Measurements from ENCODE around the gene RYR2. TPM values are rescaled to one million over a fixed set of nuclear protein-coding genes. Genes with fewer than 3 reads are reported as not detected.

The RYR2 gene
- total RNA-seq, 2 donors from 2014 or later: 59.0 to 75.9 TPM

DNA sequence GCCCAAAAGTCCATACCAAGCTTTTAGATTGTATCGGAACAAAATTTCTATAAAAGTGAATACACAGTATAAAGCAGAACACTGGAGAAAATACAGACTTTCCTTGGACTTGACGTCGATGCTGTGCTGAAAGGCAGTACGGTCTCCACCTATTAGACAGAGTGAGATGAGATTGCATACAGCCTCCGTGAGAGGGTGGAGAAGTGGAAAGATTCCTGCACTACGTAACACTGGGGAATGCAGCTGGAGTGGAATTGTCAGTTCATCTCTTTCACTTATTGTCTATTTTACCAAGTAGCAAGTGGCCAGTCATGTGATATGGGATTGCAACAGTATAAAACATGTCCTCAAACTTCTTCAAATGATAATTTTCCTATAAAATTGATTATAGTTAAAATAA is 639.2 kb downstream of the RYR2 start:
- no peak overlapping the region for H3K4me3 ChIP-seq
- no peaks in the 10 kb centered on the region for H3K27me3 ChIP-seq (replicated peaks; ENCODE audit: insufficient read depth)
- no peaks in the 10 kb centered on the region for H3K9me3 ChIP-seq
- TF ChIP-seq, protein P1, sequence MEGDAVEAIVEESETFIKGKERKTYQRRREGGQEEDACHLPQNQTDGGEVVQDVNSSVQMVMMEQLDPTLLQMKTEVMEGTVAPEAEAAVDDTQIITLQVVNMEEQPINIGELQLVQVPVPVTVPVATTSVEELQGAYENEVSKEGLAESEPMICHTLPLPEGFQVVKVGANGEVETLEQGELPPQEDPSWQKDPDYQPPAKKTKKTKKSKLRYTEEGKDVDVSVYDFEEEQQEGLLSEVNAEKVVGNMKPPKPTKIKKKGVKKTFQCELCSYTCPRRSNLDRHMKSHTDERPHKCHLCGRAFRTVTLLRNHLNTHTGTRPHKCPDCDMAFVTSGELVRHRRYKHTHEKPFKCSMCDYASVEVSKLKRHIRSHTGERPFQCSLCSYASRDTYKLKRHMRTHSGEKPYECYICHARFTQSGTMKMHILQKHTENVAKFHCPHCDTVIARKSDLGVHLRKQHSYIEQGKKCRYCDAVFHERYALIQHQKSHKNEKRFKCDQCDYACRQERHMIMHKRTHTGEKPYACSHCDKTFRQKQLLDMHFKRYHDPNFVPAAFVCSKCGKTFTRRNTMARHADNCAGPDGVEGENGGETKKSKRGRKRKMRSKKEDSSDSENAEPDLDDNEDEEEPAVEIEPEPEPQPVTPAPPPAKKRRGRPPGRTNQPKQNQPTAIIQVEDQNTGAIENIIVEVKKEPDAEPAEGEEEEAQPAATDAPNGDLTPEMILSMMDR (IDR thresholded peaks at IDR 0.05): no peak
- peaks cover 0 to 8% of the 10 kb centered on the region in 2 donors for H3K4me1 ChIP-seq (ENCODE audit: control insufficient read depth in 1 of 2, low read depth in 2 of 2)
- H3K36me3 ChIP-seq: no peaks in the 10 kb centered on the region
- DNase-seq (ENCODE audit: low spot score) (no peak), ATAC-seq (ENCODE audit: insufficient number of reproducible peaks, low FRiP score, low read depth) (no peak)
- H3K27ac ChIP-seq: no peak overlapping the region

DNA sequence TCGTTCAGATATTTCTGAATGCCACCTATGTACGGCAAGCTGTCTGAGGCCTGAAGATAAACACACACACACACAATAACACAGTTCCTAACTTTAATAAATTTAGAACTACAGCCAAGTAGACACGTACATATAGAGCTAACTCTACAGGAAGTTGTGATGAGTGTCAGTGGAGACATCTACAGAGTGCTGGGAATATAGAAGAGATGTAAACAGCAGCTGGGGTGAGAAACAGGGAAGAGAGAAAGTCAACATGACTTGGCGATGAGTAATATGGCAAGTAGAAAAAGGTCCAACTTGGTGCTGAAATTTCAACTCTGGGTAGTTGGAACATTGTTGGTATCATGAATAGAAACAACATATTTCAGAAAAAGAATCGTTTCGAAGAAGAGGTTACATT is 642.3 kb downstream of the RYR2 start:
- Histone ChIP-seq H3K27me3 (replicated peaks; ENCODE audit: insufficient read depth) (no peaks in the 10 kb centered on the region), H3K9me3 (no peaks in the 10 kb centered on the region), H3K36me3 (no peaks in the 10 kb centered on the region), H3K4me3 (no peak overlapping the region), H3K4me1 (ENCODE audit: control insufficient read depth in 1 of 2, low read depth in 2 of 2) (no peaks in the 10 kb centered on the region), H3K27ac (no peak overlapping the region)
- ATAC-seq (ENCODE audit: insufficient number of reproducible peaks, low FRiP score, low read depth) (no peak), DNase-seq (ENCODE audit: low spot score) (no peak)
- TF ChIP-seq, protein P1 (IDR thresholded peaks at IDR 0.05): no peak

DNA sequence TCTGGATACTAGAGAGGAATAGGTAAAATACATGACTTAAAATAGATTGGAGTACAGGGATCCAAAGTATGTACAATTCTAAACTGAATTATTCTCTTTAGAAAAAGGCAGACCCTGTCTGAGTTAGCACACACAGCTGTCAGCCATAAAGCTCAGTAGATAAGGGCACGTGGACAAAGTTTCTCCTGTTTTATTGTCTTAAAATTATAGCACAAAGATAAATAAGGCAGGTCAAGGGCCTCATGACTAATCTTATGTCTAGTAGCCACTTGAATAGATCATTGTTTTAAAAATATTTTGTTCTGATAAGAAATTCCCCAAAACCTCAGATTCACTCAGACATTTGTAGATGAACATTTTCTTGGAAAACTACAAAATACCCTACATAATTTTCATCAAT is 643.6 kb downstream of the RYR2 start:
- Histone ChIP-seq H3K4me3 (no peak overlapping the region), H3K9me3 (no peaks in the 10 kb centered on the region), H3K4me1 (ENCODE audit: control insufficient read depth in 1 of 2, low read depth in 2 of 2) (no peaks in the 10 kb centered on the region), H3K27me3 (replicated peaks; ENCODE audit: insufficient read depth) (no peaks in the 10 kb centered on the region), H3K27ac (no peak overlapping the region), H3K36me3 (peaks cover 1% of the 10 kb centered on the region)
- no peak for DNase-seq (ENCODE audit: low spot score)
- TF ChIP-seq, protein P1 (IDR thresholded peaks at IDR 0.05): no peak
- ATAC-seq (ENCODE audit: insufficient number of reproducible peaks, low FRiP score, low read depth): no peak

DNA sequence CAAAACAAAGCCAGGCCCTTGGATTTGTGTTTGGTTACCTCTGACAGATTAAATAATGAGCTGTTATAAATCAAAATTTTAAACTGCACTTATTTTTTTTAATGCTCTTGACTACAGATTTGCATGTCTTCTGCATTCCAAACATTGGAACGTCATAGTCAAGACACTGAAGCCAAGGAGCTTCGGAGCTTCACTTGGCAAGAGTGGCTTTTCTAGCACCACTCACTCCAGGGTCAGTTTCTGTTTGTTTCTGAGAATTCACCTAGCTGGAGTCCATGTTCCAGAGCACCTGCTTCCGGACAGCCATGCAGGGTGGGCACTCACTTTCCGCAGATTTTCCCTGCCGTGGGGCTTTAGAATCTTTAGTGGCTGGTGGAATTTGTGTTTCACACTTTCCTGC is 645.8 kb downstream of the RYR2 start:
- Histone ChIP-seq H3K36me3 (peaks cover 4% of the 10 kb centered on the region), H3K27me3 (replicated peaks; ENCODE audit: insufficient read depth) (no peaks in the 10 kb centered on the region), H3K27ac (no peak overlapping the region), H3K4me1 (ENCODE audit: control insufficient read depth in 1 of 2, low read depth in 2 of 2) (no peaks in the 10 kb centered on the region), H3K4me3 (no peak overlapping the region), H3K9me3 (no peaks in the 10 kb centered on the region)
- ATAC-seq (ENCODE audit: insufficient number of reproducible peaks, low FRiP score, low read depth) (no peak), DNase-seq (ENCODE audit: low spot score) (no peak)
- TF ChIP-seq, protein P1 (IDR thresholded peaks at IDR 0.05): no peak

DNA sequence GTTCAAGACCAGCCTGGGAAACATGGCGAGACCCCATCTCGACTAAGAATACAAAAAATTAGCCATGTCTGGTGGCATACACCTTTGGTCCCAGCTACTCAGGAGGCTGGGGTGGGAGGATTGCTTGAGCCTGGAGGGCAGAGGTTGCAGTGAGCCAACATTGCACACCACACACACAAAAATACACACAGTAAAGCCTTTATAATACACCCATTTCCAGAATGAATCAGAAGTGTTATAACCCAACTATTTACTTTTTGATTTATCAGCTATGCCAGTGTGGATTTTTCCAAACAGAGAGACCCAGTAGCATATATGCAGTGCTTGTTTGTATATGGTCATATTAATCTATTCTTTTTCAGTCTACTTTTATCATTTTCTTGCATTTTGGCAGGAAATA is 648.7 kb downstream of the RYR2 start:
- TF ChIP-seq, protein P1 (IDR thresholded peaks at IDR 0.05): no peak
- DNase-seq (ENCODE audit: low spot score): no peak
- H3K4me3 ChIP-seq: no peak overlapping the region
- H3K27ac ChIP-seq: no peak overlapping the region
- H3K27me3 ChIP-seq (replicated peaks; ENCODE audit: insufficient read depth): no peaks in the 10 kb centered on the region
- no peaks in the 10 kb centered on the region for H3K4me1 ChIP-seq (ENCODE audit: control insufficient read depth in 1 of 2, low read depth in 2 of 2)
- no peaks in the 10 kb centered on the region for H3K9me3 ChIP-seq
- no peak for ATAC-seq (ENCODE audit: insufficient number of reproducible peaks, low FRiP score, low read depth)
- peaks cover 4% of the 10 kb centered on the region for H3K36me3 ChIP-seq
